NOMO-1 treated with DMSO at 0.1 percent for 48 hours (cell line): Measurements from ENCODE around the gene EBF4.
"Not testable (repeated sequence)": the region's sequence is repeated elsewhere in the genome, so short reads cannot be mapped to it uniquely, and the experiment has no call there.

ENCODE experiments used
- DNase-seq: peaks from one replicate; lab custom pipeline; 2025; ENCODE audit not compliant: unreplicated experiment; lab: John Stamatoyannopoulos, UW

Gene EBF4

DNA sequence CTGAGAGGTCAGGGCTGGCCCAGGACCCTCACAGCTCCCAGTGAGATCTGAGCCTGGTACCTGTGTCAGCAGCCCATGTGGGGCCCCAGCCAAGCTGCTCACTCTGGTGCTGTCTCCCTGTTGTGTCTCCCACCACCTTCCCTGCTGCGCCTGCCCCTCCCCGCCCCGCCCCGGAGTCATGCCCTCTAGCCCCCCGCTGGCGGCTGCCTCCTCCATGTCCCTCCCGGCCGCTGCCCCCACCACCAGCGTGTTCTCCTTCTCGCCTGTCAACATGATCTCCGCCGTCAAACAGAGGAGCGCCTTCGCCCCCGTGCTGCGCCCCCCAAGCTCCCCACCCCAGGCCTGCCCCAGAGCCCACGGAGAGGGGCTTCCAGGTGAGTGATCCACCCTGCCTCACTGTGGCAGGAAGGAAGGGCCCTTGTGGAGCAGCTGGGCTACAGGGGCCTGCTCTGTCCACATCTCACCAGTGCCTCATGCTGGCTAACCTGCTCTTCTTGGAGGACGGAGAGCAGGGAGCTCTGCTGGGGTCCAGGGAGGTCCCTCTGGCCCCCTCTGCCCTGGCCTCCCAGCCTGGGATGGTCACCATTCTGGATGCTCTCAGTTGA, 63.0 kb downstream of the EBF4 start:
- DNase-seq: no peak

DNA sequence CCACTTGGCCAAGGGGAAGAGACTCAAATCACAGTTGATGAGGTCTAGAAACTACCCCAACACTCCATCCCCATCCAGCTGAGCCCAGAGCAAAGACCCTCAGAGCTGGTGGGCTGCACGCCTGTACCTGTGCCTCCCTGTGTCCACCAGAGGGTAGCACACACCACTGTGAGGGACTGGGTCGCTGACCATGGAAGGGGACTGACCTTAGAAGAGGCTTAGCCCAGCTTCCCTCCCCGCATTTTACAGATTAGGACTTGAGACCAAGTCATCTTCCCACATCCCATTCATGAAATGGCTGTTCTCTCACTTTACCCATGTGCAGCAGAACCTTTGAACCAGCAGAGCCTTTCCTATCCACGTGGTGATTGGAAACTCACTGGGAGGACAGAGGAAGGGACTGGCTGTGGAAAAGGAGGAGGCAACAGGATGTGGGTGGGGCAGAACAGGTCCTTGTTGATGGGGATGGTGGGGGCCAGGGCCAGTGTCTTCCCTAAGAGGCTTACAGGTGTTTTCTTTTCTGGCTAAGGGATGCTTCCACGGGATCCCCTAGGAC, 63.6 kb downstream of the EBF4 start:
- no peak for DNase-seq

DNA sequence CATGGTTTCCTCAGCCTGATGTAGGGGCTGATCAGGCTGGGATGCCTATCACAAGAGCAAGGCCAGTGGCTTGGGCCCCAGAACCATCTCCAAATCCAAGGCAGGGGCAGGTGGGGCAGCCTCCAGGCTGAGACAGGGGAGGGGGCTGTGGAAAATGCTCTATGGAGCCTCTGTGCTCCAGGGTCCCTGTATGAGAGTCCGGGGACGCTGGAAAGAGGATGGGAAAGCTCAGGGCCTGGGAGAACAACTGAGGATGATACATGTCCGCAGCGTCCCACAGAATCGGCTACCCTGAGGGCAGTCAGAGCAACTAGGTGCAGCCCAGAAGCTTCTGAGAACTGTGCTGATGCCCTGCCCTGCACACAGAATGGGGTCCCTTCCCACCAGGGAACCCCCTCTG, 64.4 kb downstream of the EBF4 start:
- DNase-seq: no peak

DNA sequence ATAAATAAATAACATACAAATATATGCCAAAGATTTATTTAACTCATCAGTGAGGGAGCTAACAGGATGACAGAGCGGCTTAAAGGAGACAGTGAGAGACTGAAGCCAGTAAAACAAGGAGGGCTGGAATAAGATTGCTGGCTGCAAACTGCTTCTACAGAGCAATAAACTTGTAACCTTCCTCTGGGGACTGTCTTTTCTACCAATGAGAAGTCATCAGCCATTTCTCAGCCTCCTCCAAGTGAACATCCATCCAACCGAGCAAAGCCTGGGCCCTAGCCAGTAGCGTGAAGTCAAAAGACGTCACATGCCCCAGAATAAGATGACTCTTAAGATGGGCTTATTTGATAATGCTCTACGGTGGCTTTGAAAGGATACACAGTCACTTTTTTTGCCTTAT, 65.4 kb downstream of the EBF4 start:
- DNase-seq: no peak

DNA sequence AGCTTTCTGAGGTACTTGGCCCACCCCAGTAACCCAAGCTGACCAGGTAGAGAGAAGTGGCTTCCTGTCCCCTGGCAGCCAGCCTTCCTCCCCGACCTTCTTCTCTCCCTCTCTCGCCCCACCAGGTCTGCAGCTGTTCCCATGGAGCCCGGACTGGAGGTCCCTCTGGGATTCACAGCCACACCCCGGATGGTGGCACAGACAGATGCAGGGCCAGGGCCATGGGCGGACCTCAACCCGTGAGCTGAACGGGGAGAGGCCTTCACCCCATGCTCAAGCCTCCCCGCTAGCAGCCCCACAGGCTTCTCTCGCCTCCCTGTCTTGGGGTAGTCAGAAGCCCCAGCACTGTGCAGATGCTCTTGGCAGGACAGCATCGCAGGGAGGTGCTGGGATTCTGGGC, 66.6 kb downstream of the EBF4 start:
- no peak for DNase-seq

DNA sequence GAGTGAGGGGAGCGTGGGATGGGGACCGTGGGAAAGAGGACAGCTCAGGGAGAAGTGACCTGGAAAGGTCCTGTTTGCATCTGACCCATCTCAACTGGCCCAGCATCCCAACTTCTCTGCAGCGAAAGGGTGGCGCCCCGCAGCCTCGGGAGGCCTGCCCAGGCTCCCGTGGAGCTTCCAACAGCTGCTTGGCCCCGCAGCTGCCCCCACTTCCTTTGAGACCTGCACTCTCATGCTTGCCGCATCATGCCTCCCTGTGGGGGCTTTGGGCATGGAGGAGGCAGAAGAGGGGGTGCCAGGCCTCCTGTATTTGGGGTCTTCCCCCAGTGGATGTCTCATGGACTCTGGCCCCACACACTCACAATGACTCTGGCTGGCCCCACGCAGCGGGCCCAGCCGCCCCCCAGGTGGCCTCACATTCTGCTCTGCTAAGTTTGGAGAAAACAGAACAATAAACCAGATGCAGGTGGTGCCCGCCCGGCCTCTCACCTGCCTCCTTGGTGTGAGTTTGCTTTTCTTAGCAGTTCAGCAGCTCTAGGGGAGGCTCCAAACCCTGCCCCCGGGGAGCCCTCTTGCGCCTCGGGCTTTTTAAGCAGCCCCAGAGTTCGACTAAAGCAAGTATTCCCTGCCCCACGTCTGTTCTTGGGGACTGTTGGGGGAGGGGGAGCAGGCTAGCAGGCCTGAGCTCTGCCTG, 67.2 kb downstream of the EBF4 start:
- DNase-seq: no peak

DNA sequence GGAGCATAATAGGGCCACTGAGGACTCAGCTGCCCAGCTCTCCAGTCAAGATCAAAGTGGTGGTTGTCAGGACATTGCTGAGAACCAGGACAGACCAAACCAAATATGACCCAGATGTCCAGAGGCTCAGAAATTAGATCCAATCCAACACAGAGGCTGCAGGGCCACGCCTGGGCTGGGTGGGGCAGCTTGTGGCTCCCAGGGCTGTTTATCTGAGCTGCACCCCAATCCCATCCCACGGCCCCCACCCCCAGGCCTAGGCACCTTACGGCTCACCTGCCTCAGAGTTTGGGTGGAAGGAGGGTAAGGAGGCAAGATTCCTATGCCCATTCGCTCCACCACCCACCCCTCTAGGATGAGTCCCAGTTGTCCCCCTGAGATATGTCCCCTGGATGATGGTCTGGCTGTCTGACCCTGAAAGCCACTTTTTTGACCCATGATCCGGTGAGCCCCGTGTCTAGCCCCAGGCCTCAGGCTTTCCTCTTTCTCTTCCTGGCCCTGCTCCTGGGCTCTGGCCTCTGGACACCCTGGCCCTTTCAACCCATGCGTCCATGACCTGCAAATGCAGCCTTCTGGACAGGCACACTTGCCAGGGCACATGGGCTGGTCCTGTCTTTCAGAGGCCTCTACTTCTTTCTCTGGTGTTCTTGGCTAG, 67.8 kb downstream of the EBF4 start:
- no peak for DNase-seq

DNA sequence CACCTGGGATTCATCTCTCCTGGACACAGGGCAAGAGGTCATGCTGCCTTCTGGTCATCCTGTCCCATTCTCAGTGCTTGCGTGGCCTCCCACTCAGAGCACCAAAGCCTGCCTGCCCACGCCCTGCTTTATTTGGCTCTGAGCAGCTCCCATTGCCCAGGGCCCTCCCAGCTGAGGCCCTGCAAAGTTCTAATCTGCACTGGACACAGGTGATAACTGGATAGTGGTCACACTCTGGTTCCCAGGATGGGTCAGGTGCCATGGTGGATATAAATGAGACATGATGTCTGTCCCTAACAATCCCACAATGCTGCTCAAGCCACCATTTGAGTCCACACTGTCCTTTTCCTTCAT, 68.3 kb downstream of the EBF4 start:
- DNase-seq: no peak

DNA sequence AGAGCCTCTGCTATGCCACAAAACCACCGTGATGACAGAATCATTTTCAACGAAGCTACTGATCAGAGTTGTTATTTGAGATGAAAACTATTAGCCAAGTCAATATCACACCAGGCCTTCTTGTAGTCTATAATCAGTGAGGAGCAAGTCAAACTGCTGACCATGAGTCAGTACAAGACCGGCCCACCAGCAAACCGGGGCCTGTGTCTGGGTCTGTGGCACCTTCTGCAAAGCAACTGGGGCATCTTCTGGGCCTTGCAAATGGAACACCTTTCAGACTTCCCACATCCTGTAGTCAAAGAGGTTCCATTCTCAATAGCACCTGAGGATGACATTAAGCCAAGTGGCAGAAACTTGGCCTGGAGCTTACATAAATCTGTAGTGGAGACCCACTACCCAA, 69.3 kb downstream of the EBF4 start:
- no peak for DNase-seq

DNA sequence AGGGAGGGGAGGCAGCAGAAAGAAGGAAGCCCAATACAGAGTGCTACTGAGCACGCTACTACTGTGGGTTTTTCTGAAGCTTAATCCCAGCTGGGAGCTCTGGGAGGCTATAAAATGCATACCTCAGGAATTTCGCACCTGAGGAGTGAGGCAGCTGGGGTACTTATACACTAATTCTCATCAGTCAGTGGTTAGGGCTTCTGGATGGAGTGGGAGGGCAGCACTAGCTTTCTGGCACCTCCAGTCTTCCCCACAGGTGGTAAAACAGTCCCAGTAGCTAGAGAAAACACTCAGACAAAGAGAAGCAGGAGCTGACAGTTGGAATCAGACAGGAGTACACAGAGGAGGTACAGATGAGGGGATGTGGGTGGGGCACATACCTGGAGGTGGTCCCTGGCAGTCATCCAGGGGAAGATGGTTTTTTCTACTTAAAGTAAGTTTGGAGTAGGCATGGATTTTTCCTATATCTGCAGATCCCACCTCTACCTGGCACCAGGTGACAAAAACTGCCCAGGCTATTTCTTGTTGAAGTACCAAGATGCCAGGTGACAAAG, 70.1 kb downstream of the EBF4 start:
- DNase-seq: no peak

DNA sequence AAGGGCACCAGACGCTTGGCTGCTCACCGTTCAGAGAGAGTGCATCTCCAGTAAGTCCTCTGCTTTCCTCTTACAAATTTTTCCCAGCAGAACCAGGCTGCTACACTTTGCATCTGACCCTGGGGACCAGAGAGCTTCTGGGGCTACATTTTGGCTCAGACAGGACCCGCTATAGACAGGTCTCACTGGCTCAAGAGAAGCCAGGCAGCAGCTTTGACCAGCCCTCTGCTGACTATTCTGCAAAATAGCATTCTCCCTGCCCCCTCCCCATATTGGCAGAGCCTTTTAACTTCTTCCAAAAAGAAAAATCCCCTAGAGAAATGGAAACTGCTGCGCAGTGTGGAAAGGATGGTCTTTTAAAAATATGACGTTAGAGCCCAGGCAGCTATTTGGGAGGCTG, 70.6 kb downstream of the EBF4 start:
- no peak for DNase-seq

DNA sequence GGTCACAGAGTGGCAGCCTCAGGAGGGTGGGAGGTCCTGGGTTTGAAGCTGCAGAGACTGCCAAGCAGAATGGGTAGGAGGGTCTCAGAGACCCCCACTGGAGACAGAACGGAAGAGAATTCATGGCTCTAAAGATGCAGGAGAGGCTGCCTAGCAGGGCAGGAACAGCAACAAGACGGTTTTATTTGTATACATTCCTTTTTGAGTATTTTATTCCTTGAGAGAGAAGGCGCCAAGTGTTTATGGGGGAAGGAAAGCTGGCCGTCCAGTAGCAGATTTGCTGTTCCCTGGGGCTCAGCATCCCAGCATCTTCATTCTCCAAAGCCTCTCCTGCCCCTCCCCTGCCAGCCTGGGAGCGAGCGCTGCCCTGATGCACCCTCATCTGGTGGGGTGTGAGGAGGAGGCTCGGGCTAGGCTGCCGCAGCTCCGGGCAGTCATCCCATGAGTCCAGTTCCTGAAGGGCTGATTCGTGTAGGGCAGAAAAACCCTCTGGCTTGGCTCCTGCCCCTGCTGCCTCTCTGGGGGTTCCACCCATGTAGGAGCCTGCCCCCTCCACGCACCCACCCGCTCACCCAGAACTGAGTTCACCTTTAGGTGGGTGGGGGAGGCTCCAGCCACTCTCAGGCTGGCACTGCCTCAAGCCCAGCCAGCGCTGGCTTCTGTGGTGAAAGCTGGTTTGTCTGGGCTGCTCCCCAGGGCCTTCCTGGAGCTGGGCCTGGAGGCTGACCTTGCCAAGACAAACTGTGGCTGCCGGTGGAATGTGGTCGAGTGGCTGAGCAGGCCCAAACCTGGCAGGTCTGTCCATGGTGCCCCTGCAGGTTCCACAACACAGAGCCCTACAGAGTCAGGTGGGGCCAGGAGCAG, 75.4 kb downstream of the EBF4 start:
- no peak for DNase-seq

DNA sequence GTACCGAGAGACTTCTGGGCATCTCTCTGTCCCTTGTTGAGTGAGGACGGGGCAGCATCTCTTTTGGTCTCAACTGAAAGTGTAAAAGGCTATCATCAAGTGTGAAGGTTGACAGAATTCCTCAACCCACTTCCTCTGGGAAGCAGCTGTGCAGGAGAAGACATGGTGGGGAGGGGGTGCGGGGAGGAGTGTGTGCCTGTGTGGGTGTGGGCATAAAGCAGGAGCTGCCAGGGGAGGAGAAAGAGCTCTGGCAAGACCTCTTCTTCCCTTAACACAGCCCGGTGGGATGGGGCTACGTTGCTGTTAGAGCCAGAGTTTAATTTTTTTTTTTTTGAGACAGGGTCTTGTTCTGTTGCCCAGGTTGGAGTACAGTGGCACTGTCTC, 76.0 kb downstream of the EBF4 start:
- DNase-seq: no peak

DNA sequence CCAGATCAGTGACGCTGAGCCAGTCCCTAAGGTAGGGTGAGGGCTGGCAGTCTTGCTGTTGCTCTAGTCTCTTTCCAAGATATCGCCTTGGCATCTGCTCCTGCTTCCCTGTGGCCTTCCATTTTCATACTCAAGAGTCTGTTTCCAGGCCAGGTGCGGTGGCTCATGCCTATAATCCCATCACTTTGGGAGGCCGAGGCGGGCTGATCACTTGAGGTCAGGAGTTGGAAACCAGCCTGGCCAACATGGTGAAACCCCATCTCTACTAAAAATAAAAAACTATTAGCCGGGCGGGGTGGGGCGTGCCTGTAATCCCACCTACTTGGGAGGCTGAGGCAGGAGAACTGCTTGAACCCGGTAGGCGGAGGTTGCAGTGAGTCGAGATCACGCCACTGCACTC, 77.5 kb downstream of the EBF4 start:
- not testable (repeated sequence) for DNase-seq

DNA sequence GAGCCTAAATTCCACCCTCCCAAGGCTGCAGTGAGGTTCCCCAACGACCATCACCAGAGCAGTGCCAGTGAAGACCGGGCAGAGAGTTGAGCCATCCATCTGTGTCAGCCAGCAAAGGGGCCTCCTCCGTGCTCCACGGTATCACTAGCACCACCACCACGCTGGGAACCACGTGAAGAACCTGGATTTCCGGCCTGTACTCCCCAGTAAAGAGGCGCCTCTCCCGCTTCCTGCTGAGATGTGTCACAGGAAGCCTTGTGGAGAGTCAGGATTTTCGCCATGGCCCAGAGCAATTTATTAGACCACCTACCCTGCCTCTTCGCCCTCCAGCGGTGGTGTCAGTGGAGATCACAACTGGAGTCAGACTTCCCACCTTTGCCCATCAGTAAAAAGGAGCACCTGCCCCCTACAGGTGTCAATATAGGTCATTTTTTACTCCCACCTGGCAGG, 79.1 kb downstream of the EBF4 start:
- no peak for DNase-seq

DNA sequence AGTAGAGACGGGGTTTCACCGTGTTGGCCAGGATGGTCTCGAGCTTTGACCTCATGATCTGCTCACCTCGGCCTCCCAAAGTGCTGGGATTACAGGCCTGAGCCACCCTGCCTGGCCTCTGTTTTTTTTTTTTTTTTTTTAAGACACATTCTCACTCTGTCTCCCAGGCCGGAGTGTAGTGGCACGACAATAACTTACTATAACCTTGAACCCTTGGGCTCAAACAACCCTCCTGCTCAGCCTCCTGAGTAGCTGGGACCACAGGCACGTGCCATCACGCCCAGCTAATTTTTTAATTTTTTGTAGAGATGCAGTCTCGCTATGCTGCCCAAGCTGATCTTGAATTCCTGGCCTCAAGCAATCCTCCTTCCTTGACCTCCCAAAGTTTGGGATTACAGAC, 81.2 kb downstream of the EBF4 start:
- DNase-seq: no peak

DNA sequence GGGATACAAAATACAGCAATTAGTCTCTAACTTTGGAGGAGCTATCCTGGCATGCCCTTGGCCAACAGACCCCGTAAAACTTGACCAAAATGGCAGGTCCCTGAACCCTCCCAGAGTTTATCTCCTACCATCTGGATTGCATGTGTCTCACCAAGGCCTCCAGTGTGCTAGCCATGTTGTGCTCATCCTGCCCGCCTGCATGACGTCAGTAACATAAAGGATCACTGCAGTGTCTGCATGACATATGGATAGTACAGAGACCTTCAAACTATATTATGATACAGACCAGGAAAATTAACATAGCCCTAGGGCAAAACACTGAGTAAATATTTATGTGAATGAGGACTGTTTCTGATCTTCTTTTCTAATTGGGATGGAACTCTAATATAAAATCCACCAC, 82.6 kb downstream of the EBF4 start:
- DNase-seq: no peak

DNA sequence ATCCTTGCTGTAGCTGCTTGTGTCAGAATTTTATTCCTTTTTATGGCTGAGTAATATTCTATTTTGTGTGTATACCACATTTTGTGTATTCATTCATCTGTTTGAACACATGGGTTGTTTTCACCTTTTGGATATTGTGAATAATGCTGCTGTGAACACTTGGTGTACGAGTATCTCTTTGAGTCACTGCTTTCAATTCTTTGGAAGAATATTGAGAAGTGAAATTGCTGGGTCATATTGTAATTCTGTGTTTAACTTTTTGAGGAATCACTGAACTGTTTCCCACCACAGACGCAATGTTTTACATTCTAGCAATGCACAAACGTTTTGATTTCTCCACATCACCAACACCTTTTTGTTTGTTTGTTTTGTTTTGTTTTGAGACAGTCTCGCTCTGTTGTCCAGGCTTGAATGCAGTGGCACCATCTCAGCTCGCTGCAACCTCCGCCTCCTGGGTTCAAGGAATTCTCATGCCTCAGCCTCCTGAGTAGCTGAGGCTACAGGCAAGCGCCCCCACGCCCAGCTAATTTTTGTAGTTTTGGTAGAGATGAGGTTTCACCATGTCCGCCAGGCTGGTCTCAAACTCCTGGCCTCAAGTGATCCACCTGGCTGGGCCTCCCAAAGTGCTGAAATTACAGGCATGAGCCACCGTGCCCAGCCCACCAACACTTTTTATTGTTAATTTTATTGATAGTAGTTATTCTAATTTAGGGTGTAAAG, 86.2 kb downstream of the EBF4 start:
- DNase-seq: no peak

DNA sequence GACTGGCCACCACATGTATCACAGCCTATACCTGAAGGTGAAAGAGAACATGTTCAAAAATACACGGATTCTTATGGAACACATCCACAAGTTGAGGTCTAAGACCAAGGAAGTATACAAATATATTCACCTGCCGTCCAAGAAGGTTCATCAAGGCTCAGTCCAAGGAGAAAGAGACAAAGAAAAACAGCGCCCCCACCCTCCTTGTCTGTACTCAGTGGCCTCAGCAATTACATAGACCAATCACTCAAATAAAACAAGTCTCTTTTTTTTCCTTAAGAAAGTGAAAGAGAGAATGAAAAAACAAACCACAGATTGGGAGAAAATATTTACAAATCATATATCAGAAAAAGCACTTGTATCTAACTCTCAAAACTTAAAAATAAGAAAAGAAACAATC, 88.4 kb downstream of the EBF4 start:
- DNase-seq: no peak

DNA sequence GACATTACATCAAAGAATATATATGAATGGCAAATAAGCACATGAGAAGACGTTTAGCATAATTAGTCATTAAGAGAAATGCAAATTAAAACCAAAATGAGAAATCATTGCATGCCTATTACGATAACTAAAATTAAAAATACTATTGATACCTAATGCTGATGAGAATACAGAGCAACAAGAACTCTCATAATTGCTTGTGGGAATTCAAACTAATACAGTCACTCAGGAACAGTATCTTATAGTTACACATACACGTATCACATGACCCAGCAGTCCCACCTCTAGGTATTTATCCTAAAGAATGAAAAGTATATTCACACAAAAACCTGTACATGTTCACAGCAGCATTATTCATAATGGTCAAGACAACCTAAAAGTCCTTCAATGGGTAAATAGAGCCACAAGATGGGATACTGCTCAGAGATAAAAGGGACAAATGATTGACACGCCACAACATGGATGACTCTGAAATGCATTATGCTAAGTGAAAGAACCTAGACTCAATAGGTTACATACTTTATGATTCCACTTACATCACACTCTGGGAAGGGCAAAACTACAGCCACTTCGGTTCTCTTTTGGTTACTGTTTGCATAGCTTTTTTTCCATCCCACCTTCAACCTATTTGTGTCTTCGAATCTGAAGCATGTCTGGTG, 91.5 kb downstream of the EBF4 start:
- no peak for DNase-seq
